ENCODE results near the gene SHROOM1.

- no peak for TF ChIP-seq CTCF (IDR thresholded peaks at IDR 0.05)
- no peak for TF ChIP-seq EP300 (IDR thresholded peaks at IDR 0.05)
- no peak for TF ChIP-seq POLR2A (IDR thresholded peaks at IDR 0.05)
These were observed 18.9 kb upstream of the SHROOM1 start for GRCh38 chr5:132849347-132849746.
